Measurements from ENCODE around the gene ACLY.

DNA sequence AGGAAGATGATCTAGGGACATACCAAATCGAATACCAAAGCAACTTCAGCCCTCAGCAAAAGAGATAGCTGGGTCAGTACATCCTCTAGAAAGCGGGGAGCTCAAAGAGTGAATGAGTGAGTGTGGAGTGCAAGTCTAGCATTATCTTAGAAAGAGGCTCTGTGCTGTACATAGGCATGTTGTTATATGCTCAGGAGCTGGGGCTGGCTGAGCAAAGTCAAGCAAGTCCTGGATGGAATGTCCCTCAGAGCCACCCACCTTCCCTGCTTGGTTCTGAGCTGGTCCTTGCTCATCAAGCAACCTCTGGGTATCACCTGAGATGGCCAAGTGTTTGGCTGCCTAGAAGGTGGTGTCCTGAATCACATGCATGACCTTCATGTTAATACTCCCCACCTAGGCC is 48.7 kb downstream of the ACLY start:
- TF ChIP-seq, protein P1, sequence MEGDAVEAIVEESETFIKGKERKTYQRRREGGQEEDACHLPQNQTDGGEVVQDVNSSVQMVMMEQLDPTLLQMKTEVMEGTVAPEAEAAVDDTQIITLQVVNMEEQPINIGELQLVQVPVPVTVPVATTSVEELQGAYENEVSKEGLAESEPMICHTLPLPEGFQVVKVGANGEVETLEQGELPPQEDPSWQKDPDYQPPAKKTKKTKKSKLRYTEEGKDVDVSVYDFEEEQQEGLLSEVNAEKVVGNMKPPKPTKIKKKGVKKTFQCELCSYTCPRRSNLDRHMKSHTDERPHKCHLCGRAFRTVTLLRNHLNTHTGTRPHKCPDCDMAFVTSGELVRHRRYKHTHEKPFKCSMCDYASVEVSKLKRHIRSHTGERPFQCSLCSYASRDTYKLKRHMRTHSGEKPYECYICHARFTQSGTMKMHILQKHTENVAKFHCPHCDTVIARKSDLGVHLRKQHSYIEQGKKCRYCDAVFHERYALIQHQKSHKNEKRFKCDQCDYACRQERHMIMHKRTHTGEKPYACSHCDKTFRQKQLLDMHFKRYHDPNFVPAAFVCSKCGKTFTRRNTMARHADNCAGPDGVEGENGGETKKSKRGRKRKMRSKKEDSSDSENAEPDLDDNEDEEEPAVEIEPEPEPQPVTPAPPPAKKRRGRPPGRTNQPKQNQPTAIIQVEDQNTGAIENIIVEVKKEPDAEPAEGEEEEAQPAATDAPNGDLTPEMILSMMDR (IDR thresholded peaks at IDR 0.05) = no peak
- TF ChIP-seq POLR2A (IDR thresholded peaks at IDR 0.05) = no peak
- TF ChIP-seq EP300 (IDR thresholded peaks at IDR 0.05) = no peak
